H4 (cell line): Measurements from ENCODE around the gene PEX19. TPM values are rescaled to one million over a fixed set of nuclear protein-coding genes. Genes with fewer than 3 reads are reported as not detected.

ENCODE experiments used
- DNase-seq: peaks from one replicate; pipeline ENCODE4 v3.0.0-alpha.2; 2015; ENCODE audit warnings: low spot score
- total RNA-seq: library from RNA; depleted of rRNA; stranded (reverse); fragments of >200 nt; shearing (Covaris generic); gene quantifications from 2 replicates; pipeline ENCODE4 v1.2.3, GENCODE V29; 2014

The PEX19 gene
- total RNA-seq, 1 experiment from 2014 or later, result 80.8 TPM

GRCh38 chr1:160277987-160278386 lies 6.9 kb downstream of the PEX19 start:
- DNase-seq, result no peak

DNA sequence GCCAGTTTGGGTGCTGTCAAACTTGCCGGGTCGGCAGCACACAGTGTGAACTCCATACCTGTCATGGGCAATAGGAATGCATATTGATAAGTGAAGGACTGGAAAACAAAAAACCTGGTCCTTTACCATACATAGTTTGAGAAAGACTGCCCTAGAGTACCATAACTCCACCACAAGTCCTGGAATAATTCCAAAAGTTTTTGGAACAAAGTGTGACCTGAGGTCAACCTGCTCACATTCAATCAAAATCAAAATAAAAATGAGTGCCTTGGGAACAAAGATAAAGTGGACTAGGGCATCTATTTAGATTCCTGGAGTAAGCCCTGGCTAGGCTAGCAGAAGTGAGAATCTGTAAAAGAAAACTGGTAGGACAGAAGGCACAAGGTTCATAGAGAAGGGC lies 7.6 kb downstream of the PEX19 start:
- DNase-seq, result no peak

DNA sequence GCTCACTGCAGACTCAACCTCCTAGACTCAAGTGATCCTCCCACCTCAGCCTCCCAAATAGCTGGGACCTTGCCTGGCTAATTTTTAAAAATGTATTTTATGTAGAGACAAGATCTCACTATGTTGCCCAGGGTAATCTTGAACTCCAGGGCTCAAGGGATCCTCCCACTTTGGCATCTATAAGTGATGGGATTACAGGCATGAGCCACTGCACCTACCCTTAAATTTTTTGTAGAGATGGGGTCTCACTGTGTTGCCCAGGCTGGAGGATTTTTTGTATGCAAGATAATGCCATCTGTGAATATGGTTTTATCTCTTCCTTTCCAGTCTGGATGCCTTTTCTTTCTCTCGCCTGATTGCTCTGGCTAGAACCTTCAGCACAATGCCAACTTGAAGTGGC lies 13.9 kb downstream of the PEX19 start:
- no peak for DNase-seq

GRCh38 chr1:160267284-160267991 lies 17.5 kb downstream of the PEX19 start:
- DNase-seq, result no peak

DNA sequence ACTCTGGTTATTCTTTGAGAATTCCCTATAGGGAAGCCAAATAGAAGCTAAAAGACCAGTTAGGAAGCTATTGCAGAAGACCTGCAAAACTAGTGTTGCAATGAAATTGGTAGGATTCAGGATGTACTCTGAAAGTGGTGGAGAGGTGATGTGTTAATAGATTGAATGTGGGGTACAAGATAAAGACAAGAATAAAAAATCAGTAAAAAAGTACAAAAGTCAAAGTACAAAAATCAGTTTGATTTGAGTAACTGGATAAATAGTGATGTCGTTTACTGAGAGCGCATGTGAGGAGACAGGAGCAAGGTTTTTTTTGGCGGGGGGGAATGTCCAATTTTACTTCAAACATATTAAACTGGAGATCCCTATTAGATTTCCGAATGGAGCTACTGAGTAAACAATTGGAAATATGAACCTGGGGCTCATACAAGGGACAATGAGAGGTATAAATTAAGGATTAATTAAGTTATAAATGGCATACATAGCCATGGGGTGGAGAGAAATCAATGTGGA lies 20.1 kb downstream of the PEX19 start:
- DNase-seq, result no peak

DNA sequence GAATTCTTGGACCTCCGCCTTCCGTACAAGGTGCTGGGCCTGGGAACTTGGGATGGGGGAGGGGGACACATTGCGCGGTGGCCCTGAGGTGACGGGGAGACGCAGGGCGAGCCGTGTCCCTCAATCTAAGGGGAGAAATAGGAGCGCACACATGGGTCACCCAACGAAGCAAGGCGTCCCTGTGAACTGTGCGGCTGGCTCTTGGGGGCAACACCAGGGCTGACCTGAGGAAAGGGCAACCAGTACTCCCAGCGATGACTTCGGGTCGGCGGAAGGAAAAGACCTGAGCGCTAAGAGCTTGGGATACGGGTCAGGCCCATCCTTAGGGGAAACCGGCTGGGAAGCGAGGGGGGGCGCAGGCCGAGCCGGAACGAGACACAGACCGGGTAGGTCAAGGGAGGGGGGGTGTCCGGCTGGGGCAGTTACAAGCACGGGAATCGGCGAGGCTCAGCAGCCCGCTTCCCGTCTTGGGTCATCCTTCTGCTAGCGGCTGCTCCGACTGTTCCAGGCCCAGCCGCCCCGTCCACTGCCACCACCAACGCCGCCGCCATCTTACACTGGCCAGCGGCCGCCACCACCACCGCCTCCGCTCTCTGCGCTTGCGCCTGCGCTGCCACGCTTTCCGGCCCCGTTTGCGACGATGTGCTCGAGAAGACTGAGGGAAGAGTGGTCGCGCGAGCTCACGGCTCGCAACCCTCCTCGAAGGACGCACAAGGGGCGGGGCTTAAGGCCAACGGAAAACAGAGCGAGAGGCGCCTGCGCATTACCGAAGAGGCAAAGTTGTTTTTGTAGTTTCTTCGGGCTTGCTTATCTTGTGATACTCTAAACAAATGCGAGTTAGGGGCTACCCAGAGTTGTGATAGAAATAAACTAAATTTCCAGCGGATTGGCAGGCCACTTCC lies 22.8 kb downstream of the PEX19 start, which contains the start of gene DCAF8:
Gene DCAF8, minus strand, starts transcription at position 657 of the 902 bp plus-strand sequence. CDS start 18,541 bp downstream, outside the sequence.
- DNase-seq, result peak; percentile 98

- peak; percentile 79 for DNase-seq
These were observed 23.4 kb downstream of the PEX19 start for GRCh38 chr1:160261556-160261892.

GRCh38 chr1:160260406-160261382 lies 24.2 kb downstream of the PEX19 start:
- DNase-seq, result peak; percentile 68

DNA sequence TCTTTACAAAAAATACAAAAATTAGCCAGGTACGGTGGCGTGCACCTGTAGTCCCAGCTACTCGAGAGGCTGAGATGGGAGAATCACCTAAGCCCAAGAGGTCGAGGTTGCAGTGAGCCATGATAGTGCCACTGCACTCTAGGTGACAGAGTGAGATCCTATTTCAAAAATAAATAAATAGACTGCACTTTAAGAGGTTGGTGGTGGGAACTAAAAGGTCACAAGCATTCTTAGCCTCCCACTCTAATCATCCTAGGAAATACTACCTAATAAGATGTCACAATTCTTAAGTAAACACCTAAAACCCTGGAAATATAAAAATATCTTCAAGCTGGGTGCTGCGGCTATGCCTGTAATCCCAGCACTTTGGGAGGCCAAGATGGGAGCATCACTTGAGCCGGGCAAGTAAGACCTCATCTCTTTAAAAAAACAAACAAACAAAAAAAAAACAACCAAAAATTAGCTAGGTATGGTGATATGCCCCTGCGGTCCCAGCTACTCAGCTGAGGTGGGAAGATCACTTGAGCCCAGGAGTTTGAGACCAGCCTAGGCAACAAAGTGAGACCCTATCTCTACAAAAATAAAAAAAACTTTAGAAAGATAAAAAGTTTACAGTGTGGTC lies 26.6 kb downstream of the PEX19 start:
- no peak for DNase-seq

GRCh38 chr1:160257411-160258015 lies 27.4 kb downstream of the PEX19 start:
- no peak for DNase-seq

GRCh38 chr1:160256396-160257046 lies 28.4 kb downstream of the PEX19 start:
- no peak for DNase-seq

- DNase-seq, result no peak
These were observed 29.1 kb downstream of the PEX19 start for GRCh38 chr1:160255781-160256300.

DNA sequence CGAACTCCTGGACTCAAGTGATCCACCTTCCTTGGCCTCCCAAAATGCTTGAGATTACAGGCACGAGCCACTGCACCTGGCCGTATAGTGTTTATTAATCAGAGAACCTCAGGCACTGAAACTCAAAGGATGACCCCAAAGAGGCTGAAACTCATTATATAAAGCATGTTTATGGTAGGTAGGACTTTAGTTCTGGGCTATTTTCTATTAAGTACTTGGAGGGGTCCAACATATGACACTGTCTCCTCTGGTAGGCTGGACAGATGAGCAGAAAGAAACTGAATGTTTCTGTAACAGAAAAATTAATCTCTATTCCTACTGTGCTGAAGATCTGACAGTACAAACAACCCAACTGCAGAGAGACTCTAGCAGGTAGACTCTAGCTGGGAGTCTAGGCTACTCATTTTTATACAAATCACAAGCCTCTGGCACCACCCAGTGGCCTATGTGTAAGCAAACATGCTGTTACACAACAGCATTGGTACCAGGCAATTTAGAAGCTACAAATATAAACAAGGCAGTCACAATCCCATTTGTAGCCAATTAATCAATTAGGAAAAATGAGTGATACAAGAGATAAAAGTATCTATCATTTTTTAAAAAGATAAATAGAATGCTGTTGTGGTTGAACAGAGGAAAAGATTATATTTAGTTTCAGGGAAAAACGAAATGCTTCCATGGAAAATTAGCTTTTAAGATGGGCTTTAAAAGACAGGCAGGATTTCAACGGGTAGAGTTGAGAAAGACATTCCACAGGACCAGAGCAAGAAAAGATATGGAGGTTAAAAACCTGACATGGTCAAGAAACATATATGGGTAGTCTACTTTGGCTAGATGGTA lies 33.0 kb downstream of the PEX19 start:
- peak; percentile 58 for DNase-seq

DNA sequence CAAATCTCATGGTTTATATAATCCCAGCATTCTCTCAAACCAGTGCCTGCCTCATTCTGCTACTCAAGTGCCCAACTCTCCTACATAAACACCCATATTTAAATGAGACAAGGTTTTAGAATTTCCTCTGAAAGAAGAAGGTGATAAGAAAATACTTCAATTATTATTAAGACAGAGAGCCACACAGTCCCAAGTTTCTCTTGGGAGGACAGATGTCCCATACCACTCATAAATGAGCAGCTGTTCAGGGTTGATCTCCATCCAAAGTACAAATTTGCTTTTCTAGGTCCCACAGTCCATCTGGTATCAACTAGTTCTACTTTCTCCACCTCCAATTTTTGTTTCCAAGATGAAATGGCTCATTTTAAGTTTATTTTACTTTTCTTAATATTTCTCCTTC lies 33.9 kb downstream of the PEX19 start:
- no peak for DNase-seq

DNA sequence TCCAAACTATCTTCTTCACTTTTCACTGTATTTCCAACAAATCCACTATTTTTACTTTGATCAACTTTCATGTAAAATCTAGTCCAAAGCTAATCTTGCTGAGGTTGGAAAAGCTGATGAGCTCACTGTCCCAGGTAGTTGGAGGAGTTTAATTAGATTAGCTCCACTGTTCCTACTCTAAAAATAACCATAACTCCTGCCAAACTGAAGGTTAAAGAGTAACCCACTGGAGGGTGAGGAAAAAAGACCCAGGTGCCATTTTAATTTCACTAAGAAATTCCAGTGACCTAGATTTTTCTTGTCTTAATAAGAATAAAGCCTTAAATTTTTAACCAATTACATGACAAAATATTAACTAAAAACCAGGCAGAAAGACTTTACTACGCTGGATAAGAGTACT lies 37.9 kb downstream of the PEX19 start:
- no peak for DNase-seq

DNA sequence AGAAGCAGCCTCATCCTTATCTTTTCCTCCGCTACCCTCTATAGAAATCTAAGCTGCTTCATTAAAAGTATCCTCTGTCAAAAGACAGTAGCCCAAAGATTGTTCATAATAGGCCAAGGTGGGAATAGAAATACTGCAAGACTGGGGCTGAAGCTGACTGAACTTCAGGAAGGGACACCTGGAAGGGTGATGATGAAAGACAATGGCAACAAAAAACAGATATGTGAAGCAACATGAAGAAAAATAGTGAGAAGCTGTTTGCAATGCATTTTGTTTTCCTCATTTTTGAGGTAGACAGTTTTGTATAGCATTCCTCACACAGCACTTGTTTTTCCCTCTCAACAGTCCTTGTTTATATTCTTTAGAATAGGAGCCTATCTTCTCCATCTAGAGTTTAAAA lies 39.5 kb downstream of the PEX19 start:
- no peak for DNase-seq

DNA sequence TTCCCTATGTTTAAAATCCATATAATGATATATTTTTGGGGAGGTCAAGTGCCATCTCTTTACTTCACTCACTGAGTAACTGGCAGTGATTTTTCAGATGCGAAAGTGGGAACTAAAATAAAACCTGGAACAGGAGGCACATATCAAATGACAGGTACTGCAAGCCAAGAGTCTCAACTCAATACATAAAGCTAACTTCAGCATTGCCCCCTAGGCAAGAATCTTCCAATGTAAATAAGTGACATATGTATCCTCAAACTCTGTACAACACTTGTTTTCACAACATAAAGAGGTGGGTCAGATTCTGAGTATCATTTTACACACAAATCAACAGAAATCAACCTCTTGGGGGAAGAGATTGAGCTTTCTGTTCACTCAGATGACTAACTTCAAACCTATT lies 40.7 kb downstream of the PEX19 start:
- DNase-seq, result no peak

DNA sequence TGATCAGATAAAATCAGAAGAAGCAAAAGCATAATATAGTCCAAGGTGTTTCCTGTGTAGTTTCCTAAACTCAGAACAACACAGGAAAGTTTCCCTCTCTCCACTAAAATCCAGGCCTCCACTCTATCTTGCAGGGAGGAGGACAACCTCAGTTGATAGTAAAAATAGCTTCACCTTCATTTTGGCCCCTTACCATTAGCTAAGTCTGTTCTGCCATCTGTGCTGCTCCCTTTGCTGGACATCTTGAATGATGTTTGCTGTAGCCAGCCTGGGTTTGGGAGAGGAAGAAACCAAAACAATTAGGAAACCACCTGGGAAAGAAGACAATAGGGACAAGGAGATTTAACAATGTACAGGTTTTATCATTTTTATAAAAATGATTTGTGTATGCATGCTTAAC lies 41.2 kb downstream of the PEX19 start:
- DNase-seq, result no peak
